ENCODE measurements around the gene CCDC71. TPM values are rescaled to one million over a fixed set of nuclear protein-coding genes. Genes with fewer than 3 reads are reported as not detected.

Gene CCDC71
- total and polyA plus RNA-seq, 9 of the 15 experiments (the other 6 are each of a cell fraction or from before 2014, with no cell fraction given), result 0.13 to 19.3 (median 14.3) TPM

DNA sequence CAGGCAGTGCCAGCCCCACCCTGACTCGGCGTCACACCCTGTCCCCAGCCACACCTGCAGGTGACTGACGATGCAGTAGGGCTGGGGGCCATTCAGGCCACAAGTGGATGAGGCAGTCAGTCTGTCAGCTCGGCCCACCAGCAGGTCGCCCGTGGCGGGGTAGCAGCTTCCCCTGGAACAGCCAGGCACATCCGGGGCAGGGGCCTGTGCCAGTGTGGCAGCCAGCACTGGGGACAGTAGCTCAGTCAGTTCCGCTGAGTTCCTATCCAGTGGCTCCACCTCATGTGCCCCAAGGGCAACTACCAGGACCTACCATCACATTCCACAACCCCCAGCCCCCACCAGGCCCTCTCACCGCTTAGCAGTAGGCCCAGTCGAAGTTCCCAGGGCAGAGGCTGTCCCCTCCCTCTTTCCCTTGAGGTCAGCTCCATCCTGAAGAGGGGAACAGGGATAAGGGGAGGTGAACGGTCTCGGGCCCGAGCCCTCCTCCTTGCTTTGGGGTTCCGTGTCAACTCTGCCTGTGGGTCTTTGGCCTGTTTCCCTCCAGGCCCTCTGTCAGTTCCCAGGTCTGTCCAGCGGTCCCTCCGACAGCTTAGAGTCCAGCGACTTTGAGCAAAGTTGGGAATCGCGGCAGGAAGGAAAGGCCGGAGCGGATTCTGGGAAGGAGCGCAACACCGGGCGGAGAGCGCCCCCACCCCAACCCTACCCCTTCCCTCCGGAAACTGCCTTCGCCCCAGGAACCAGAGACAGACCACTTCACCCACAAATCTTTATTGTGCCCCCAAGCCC is 33.5 kb downstream of the CCDC71 start, which contains the start of gene LAMB2 (continued):
- TF ChIP-seq POLR2B (IDR thresholded peaks at IDR 0.05; ENCODE audit: low read depth, partially characterized antibody) (no peak), MEF2A (IDR thresholded peaks at IDR 0.05; ENCODE audit: control insufficient read depth, low read depth, low read length) (no peak), ZSCAN32 (CRISPR knock-in tag; IDR thresholded peaks at IDR 0.05) (no peak), ZZZ3 (IDR thresholded peaks at IDR 0.05) (no peak), CSDE1 (IDR thresholded peaks at IDR 0.05) (no peak), FOXK1 (CRISPR knock-in tag; IDR thresholded peaks at IDR 0.05; ENCODE audit: borderline replicate concordance) (no peak), L3MBTL2 (IDR thresholded peaks at IDR 0.05) (peak; percentile 37; the same call in 1 of the 2 replicates), CAMTA2 (CRISPR knock-in tag; conservative IDR thresholded peaks at IDR 0.05) (no peak), ZNF263 (CRISPR knock-in tag; IDR thresholded peaks at IDR 0.05; ENCODE audit: borderline replicate concordance) (0 out of 2 replicates have a peak, but pooled peaks have one; percentile 49), NR1H2 (CRISPR knock-in tag; IDR thresholded peaks at IDR 0.05) (no peak), TOE1 (IDR thresholded peaks at IDR 0.05; ENCODE audit: borderline replicate concordance) (peak; percentile 61; the same call in 1 of the 2 replicates), TOE1 (CRISPR knock-in tag; IDR thresholded peaks at IDR 0.05; ENCODE audit: borderline replicate concordance, low read depth) (no peak), ZNF699 (CRISPR knock-in tag; IDR thresholded peaks at IDR 0.05; ENCODE audit: insufficient replicate concordance) (no peak), ZBTB8A (IDR thresholded peaks at IDR 0.05; ENCODE audit: partially characterized antibody) (no peak), CEBPB (tag; IDR thresholded peaks at IDR 0.05) (no peak), RBM39 (optimal IDR thresholded peaks at IDR 0.05; ENCODE audit: low read depth, low read length) (no peak), RB1 (IDR thresholded peaks at IDR 0.05; ENCODE audit: low read depth) (peak; percentile 48; the same call in 1 of the 2 replicates), EGR1 (conservative IDR thresholded peaks at IDR 0.05) (no peak), NR2C2 (CRISPR knock-in tag; IDR thresholded peaks at IDR 0.05) (no peak), NR2C2 (tag; IDR thresholded peaks at IDR 0.05) (no peak), TRIM24 (IDR thresholded peaks at IDR 0.05) (no peak), TEAD1 (CRISPR knock-in tag; IDR thresholded peaks at IDR 0.05) (0 out of 4 replicates have a peak, but pooled peaks of 1 of the 2 experiments have one; percentile 15), ZFP36 (IDR thresholded peaks at IDR 0.05; ENCODE audit: low read depth, low read length, partially characterized antibody) (no peak), SMARCE1 (IDR thresholded peaks at IDR 0.05) (no peak), SRF (CRISPR knock-in tag; IDR thresholded peaks at IDR 0.05) (no peak), TAL1 (IDR thresholded peaks at IDR 0.05) (no peak)
- TF ChIP-seq, protein P1, sequence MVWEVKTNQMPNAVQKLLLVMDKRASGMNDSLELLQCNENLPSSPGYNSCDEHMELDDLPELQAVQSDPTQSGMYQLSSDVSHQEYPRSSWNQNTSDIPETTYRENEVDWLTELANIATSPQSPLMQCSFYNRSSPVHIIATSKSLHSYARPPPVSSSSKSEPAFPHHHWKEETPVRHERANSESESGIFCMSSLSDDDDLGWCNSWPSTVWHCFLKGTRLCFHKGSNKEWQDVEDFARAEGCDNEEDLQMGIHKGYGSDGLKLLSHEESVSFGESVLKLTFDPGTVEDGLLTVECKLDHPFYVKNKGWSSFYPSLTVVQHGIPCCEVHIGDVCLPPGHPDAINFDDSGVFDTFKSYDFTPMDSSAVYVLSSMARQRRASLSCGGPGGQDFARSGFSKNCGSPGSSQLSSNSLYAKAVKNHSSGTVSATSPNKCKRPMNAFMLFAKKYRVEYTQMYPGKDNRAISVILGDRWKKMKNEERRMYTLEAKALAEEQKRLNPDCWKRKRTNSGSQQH (CRISPR knock-in tag; IDR thresholded peaks at IDR 0.05), result no peak
- TF ChIP-seq, protein P2, sequence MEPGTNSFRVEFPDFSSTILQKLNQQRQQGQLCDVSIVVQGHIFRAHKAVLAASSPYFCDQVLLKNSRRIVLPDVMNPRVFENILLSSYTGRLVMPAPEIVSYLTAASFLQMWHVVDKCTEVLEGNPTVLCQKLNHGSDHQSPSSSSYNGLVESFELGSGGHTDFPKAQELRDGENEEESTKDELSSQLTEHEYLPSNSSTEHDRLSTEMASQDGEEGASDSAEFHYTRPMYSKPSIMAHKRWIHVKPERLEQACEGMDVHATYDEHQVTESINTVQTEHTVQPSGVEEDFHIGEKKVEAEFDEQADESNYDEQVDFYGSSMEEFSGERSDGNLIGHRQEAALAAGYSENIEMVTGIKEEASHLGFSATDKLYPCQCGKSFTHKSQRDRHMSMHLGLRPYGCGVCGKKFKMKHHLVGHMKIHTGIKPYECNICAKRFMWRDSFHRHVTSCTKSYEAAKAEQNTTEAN (CRISPR knock-in tag; IDR thresholded peaks at IDR 0.05), result no peak
